DMS153 (cell line): Measurements from ENCODE around the gene ZBTB45.
"Not testable (repeated sequence)": the region's sequence is repeated elsewhere in the genome, so short reads cannot be mapped to it uniquely, and the experiment has no call there.

Experiments used
- DNase-seq: peaks from one replicate; lab custom pipeline; 2025; lab: John Stamatoyannopoulos, UW

The ZBTB45 gene

DNA sequence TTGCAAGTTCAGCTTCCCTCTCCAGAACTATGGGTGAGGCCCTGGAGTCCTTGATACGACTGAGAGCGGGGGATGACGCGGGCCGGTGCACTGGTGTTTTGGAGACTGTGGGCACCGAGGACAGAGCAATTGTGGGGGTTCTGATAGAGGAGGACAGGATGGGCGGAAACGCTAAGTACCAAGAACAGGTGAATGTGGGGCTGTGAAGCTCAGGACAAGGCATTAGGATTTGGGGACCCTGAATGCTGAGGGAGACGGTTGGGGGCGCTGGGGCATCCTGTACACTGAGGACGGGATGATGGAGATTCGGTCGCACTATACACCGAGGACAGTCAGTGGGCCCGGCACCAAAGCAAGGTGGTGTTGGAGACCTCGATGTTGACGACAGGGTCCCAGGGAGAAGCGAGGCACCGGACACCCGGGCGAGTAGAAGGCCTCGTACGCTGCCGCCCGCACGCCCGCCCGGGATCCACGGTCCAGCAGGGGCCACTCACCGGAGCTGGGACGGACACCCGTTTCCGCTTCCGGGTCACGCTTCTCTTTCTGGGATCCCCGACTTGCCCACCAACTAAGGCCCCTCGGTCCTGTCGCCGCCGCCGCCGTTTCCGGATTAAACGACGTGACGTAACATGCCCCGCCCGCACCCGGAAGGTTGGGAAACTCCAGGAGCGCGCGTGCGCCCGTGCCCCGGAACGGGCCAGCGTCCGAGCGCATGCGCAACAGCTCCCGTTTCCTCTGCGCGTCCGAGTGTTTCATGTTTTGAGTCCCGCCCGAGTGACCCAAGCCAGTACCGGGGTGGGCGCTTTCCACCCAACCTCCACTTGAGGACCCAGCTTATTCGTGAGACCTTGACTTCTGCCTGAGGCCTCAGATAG is 35.1 kb upstream of the ZBTB45 start, which contains the start of gene CHMP2A:
Gene CHMP2A, minus strand, starts transcription at position 612 of the 875 bp plus-strand sequence. CDS start 893 bp downstream, outside the sequence.
- DNase-seq = no peak

DNA sequence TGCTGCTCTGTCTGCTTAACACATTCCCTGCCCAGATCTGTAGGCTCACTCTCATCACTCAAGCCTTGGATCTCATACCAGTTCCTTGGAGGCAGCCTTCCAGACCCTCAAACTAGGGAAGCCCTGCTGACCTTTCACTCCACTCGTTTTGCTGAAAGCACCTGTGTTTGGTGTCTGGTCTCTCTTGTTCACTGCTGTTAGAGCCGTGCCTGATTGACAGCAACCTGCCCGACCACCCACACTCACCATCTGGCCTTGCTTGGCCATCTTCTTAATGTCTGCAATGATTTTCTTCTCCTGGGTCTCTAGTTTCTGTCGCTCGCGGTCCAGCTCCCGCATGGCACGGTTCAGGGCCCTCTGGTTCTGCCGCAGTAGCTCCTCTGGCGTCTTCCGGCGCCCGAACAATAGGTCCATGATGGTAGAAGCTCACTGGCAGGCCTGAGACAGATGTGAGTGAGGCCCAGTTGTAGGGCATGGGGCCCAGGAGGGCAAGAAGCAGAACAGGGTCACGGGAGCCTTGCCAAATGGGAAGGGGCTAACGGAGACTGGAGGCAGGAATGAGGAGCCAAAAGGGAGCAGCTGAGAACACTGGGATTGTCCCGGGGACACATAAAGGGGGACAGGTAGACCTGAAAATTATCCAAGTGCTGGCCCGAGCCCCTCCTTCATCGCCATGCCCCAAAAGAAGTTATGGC is 34.3 kb upstream of the ZBTB45 start:
- DNase-seq = no peak

DNA sequence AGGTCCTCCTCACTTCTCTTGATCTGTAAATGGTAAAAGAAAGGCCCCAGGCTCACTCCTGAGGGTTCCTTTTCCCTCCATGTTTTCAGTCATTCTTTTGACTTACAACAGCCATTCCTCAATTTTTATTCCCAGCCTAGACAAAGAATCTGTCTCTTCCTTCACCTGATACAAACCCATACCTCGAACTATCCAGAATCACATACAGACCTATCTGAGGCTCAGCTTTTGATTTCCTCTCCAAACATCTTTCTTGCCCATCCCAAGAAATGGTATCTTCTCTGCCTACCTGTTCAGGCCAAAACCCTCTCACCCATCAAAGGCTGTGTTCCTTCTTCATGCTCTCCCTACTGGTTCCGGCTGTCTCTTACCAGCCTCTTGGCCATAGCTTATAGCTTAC is 33.0 kb upstream of the ZBTB45 start:
- DNase-seq = no peak

DNA sequence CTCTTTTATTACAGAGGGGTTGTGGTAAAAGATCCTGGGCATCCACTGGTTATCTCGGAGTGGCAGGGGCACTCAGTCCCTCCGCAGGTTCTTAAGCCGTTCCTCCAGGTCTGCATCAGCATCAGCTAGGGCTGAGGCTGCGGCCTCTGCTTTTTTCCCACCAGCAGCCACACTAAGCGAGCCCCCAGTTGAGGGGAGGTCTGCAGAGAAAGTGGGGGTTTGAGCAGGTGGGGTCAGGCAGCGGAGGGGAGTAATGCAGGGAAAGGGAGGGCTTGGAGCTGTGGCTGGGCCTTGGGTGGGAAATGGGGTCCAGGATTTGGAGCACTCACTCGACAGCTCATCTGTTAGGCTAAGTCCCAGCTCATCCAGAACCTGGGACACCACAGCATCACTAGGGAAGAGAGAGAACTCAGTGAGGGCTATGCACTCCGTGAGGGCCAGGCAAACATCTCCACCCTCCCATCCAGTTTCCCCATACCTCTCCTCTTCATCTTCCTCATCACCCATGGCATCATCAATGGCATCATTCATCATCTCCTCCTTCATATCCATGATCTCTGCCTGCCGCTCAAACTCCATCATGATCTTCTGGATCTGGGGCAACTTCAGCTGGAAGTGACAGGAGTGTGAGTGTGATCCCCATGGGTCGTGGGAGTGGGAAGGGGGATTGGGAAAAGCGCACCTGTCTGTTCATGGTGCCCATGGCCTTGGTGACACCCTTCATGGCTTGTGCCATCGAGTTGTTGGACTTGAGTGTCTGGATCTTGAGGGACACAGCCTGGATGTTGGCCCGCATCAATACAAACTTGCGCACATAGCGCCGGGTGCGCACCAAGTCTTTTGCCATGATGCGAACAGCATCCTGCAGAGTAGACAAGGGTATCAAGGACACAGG is 32.2 kb upstream of the ZBTB45 start:
- DNase-seq = no peak

DNA sequence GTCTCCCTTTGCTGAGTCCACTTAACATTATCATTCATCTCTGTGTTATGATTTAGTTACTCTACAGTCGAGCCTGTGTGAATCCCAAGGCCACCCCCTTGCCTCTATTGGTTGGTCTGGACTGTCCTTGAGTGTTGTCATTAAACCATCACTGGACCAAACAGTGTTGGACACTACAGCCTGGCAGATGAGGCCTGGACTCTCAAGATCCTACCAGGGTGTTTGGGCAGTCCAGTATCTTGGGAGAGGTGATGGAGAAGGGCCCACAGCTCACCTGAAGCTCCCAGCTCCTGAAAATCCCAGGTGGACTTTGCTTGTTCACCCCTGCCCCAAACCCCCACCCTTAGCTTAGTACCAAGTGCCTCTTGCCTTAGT is 31.5 kb upstream of the ZBTB45 start:
- no peak for DNase-seq

GRCh38 chr19:58550362-58551122 is 30.9 kb upstream of the ZBTB45 start:
- no peak for DNase-seq

GRCh38 chr19:58549664-58550361 is 30.2 kb upstream of the ZBTB45 start:
- DNase-seq = no peak

GRCh38 chr19:58548859-58549663 is 29.5 kb upstream of the ZBTB45 start:
- DNase-seq = no peak

DNA sequence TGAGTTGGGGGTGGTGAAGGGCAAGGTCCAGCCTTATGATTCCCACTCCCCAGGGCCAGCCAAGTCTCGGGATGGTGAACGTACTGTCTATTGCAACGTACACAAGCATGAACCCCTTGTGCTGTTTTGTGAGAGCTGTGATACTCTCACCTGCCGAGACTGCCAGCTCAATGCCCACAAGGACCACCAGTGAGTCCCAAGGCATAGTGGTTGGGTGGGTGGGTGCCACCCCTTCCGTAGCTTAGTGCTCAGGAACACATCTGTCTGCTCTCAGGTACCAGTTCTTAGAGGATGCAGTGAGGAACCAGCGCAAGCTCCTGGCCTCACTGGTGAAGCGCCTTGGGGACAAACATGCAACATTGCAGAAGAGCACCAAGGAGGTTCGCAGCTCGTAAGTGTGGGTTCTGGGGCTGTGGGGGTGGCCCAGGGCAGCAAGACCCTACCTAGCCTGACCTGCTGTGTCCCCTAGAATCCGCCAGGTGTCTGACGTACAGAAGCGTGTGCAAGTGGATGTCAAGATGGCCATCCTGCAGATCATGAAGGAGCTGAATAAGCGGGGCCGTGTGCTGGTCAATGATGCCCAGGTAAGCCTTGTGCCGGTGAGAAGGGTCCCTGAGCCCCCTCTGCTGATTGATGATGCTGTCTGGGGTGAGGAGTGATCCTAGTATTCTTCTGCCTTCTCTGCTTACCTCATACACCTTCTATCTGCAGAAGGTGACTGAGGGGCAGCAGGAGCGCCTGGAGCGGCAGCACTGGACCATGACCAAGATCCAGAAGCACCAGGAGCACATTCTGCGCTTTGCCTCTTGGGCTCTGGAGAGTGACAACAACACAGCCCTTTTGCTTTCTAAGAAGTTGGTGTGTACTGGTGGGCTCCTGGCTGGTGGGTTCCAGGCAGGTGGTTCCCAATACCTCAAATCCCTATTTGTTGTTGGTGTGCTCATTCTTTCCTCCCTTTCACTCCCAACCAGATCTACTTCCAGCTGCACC is 28.0 kb upstream of the ZBTB45 start:
- no peak for DNase-seq

- no peak for DNase-seq
These were observed 26.5 kb upstream of the ZBTB45 start for GRCh38 chr19:58546019-58546530.

GRCh38 chr19:58545286-58546018 is 25.8 kb upstream of the ZBTB45 start:
- no peak for DNase-seq

DNA sequence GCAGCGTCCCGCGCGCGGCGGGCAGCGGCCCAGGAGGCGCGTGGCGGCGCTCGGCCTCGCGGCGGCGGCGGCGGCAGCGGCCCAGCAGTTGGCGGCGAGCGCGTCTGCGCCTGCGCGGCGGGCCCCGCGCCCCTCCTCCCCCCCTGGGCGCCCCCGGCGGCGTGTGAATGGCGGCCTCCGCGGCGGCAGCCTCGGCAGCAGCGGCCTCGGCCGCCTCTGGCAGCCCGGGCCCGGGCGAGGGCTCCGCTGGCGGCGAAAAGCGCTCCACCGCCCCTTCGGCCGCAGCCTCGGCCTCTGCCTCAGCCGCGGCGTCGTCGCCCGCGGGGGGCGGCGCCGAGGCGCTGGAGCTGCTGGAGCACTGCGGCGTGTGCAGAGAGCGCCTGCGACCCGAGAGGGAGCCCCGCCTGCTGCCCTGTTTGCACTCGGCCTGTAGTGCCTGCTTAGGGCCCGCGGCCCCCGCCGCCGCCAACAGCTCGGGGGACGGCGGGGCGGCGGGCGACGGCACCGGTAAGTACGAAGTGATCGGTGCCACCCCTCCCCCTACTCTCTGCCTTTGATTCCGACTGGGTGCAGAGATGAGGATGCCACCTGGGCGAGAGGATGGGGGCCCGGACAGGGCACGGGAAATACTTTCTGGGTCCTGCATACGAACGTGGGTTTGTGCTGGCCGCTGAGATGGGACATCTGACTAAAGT is 25.1 kb upstream of the ZBTB45 start:
- DNase-seq = no peak

GRCh38 chr19:58543826-58544590 is 24.4 kb upstream of the ZBTB45 start, which contains the start of gene TRIM28:
TSS of gene TRIM28 (plus strand) at chr19:58544064. CDS start at chr19:58544758, 694 bp downstream.
- DNase-seq = no peak

GRCh38 chr19:58542641-58543372 is 23.2 kb upstream of the ZBTB45 start:
- DNase-seq = not testable (repeated sequence)

GRCh38 chr19:58539169-58539559 is 19.6 kb upstream of the ZBTB45 start:
- not testable (repeated sequence) for DNase-seq
